ENCODE results near the gene CALML4. TPM values are rescaled to one million over a fixed set of nuclear protein-coding genes. Genes with fewer than 3 reads are reported as not detected.

The CALML4 gene
- polyA plus RNA-seq, 1 experiment, result 0.47 TPM

GRCh38 chr15:68163191-68163590 is 41.9 kb downstream of the CALML4 start:
- no peak overlapping the region for H3K4me3 ChIP-seq (ENCODE audit: low read depth, low read length)
- ChIA-PET CTCF (interaction anchor here (1.0 to 2.3 kb wide), 5 partner anchors 8 to 301 kb away, joined by 3 to 9 read pairs (median 3); no protein-coding TSS in a partner anchor), POLR2A (no interaction called here)
- TF ChIP-seq, protein P1, sequence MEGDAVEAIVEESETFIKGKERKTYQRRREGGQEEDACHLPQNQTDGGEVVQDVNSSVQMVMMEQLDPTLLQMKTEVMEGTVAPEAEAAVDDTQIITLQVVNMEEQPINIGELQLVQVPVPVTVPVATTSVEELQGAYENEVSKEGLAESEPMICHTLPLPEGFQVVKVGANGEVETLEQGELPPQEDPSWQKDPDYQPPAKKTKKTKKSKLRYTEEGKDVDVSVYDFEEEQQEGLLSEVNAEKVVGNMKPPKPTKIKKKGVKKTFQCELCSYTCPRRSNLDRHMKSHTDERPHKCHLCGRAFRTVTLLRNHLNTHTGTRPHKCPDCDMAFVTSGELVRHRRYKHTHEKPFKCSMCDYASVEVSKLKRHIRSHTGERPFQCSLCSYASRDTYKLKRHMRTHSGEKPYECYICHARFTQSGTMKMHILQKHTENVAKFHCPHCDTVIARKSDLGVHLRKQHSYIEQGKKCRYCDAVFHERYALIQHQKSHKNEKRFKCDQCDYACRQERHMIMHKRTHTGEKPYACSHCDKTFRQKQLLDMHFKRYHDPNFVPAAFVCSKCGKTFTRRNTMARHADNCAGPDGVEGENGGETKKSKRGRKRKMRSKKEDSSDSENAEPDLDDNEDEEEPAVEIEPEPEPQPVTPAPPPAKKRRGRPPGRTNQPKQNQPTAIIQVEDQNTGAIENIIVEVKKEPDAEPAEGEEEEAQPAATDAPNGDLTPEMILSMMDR (IDR thresholded peaks at IDR 0.05; ENCODE audit: insufficient read depth, low read depth, low read length), result no peak
- DNase-seq (ENCODE audit: low read depth), result no peak
- no peaks in the 10 kb centered on the region for H3K27me3 ChIP-seq (ENCODE audit: control insufficient read depth, insufficient read depth, low read length)
- H3K36me3 ChIP-seq (ENCODE audit: control insufficient read depth, insufficient read depth, low read length), result peaks cover 3% of the 10 kb centered on the region; the same call in 1 of the 2 replicates

DNA sequence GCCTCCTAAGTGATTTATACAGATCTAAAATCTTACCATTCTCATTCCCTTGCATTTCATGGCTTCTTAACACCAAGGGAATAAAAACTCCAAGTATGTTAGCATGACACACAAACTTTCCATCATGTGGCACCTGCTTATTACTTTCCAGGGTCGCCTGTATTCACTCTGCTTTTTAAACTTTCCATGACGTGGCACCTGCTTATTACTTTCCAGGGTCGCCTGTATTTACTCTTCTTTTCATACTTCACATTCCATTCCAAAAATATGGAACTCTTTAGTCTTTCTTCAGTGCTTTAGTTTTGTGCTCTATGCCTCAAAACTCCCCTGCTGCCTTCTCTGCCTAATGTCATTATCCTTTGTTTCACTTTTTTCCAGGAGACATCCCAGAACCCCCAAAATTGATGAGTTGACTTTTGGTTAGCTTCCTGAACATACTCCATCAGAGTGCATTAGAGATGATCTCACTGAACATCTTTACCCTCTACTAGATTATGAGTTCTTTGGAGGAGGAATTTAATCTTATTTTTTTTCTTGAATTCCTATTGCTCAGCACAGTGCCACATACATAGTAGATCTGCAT is 47.0 kb downstream of the CALML4 start:
- H3K4me3 ChIP-seq (ENCODE audit: low read depth, low read length), result no peak overlapping the region
- TF ChIP-seq, protein P1 (IDR thresholded peaks at IDR 0.05; ENCODE audit: insufficient read depth, low read depth, low read length), result no peak
- DNase-seq (ENCODE audit: low read depth), result no peak
- CTCF ChIA-PET, result interaction anchor here (3.1 kb wide), 1 partner anchor 295 kb away, joined by 13 read pairs; no protein-coding TSS in a partner anchor
- POLR2A ChIA-PET, result no interaction called here
- peaks cover 3% of the 10 kb centered on the region; the same call in 1 of the 2 replicates for H3K36me3 ChIP-seq (ENCODE audit: control insufficient read depth, insufficient read depth, low read length)
- no peaks in the 10 kb centered on the region for H3K27me3 ChIP-seq (ENCODE audit: control insufficient read depth, insufficient read depth, low read length)

DNA sequence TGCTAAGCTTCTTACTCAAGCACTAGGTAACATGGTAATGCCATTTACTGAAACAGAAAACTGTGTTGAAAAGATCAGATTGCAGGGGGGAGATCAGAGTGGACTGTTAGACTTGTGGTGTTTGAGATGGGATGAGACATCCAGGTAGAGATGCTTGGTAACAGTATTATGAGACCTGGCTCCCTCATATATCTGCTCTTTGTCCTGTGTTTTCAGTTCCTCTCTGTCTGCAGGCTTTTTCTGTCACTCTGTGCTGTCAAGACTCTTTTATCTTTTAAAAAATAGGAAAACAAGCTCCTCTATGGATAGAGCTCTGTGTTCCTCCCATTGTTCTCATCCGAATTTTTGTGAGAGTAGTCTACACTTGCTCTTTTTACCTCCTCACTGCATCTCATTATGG is 48.1 kb downstream of the CALML4 start:
- H3K36me3 ChIP-seq (ENCODE audit: control insufficient read depth, insufficient read depth, low read length), result peaks cover 2% of the 10 kb centered on the region; the same call in 1 of the 2 replicates
- H3K4me3 ChIP-seq (ENCODE audit: low read depth, low read length), result no peak overlapping the region
- TF ChIP-seq, protein P1 (IDR thresholded peaks at IDR 0.05; ENCODE audit: insufficient read depth, low read depth, low read length), result no peak
- DNase-seq (ENCODE audit: low read depth), result no peak
- ChIA-PET POLR2A (no interaction called here), CTCF (interaction anchor here (0.5 to 3.1 kb wide), 2 partner anchors 247 to 294 kb away, joined by 3 to 13 read pairs; no protein-coding TSS in a partner anchor)
- H3K27me3 ChIP-seq (ENCODE audit: control insufficient read depth, insufficient read depth, low read length), result no peaks in the 10 kb centered on the region

DNA sequence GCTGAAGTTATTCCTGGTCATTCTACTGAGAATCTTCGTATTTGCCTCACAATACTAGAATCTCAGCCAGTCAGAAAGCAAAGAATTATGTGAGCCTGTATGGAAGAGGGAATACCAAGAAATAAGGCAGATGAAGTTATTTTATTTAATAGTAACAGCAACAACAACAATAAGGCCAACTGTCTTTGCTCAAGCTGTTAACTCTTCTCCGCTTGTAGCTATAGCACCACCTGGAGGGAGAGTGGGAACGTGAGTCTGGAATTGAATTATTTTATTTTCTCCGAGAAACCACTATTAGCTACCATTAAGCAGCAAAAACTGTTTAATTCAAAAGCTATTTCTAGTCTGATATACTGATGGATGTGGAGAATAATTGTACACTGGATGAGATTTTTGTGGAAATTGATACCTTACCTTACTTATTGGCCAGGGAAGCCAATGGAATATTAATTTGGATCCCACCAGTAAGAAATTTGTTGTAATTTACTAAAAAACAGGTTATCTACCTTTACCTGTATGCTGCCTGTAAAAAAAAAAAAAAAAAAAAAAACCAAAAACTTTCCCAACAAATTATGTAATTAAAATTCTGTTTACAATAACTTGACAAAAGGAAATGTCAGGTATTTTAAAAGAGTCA is 50.1 kb downstream of the CALML4 start:
- ChIA-PET POLR2A (no interaction called here), CTCF (interaction anchor here (0.6 to 5.3 kb wide), 23 partner anchors 7 to 314 kb away, joined by 3 to 50 read pairs (median 3); no protein-coding TSS in a partner anchor)
- Histone ChIP-seq H3K4me3 (ENCODE audit: low read depth, low read length) (no peak overlapping the region), H3K36me3 (ENCODE audit: control insufficient read depth, insufficient read depth, low read length) (no peaks in the 10 kb centered on the region), H3K27me3 (ENCODE audit: control insufficient read depth, insufficient read depth, low read length) (no peaks in the 10 kb centered on the region)
- DNase-seq (ENCODE audit: low read depth), result no peak
- TF ChIP-seq, protein P1 (IDR thresholded peaks at IDR 0.05; ENCODE audit: insufficient read depth, low read depth, low read length), result peak; percentile 78

- TF ChIP-seq, protein P1 (IDR thresholded peaks at IDR 0.05; ENCODE audit: insufficient read depth, low read depth, low read length), result no peak
Measured at GRCh38 chr15:68152342-68152741, 52.8 kb downstream of the CALML4 start.

More at GRCh38 chr15:68152342-68152741, 52.8 kb downstream of the CALML4 start:
- no peak for DNase-seq (ENCODE audit: low read depth)
- ChIA-PET POLR2A (interaction anchor here (0.7 kb wide), 1 partner anchor 15 kb away, joined by 15 read pairs; no protein-coding TSS in a partner anchor), CTCF (interaction anchor here (1.1 to 5.3 kb wide), 2 partner anchors 38 to 290 kb away, joined by 3 to 50 read pairs; no protein-coding TSS in a partner anchor)
- no peaks in the 10 kb centered on the region for H3K27me3 ChIP-seq (ENCODE audit: control insufficient read depth, insufficient read depth, low read length)
- no peak overlapping the region for H3K4me3 ChIP-seq (ENCODE audit: low read depth, low read length)
- no peaks in the 10 kb centered on the region for H3K36me3 ChIP-seq (ENCODE audit: control insufficient read depth, insufficient read depth, low read length)
